Left renal pelvis (tissue), 4 donors: ENCODE measurements around the gene IL1RAPL2. TPM values are rescaled to one million over a fixed set of nuclear protein-coding genes. Genes with fewer than 3 reads are reported as not detected.
"Not testable (repeated sequence)": the region's sequence is repeated elsewhere in the genome, so short reads cannot be mapped to it uniquely, and the experiment has no call there.

Experiments
- DNase-seq, 4 donors: peaks; one replicate each; pipeline ENCODE4 v3.0.0-alpha.2; 2013; ENCODE audit warnings: low read depth in 4 of 4, low spot score in 3 of 4
- polyA plus RNA-seq, 4 donors: library from polyadenylated mRNA; unstranded; fragments of 120-200 nt; gene quantifications; one replicate each; pipeline ENCODE4 v1.2.1, GENCODE V29; 2013; ENCODE audit not compliant: insufficient read length in 4 of 4

The IL1RAPL2 gene
- polyA plus RNA-seq, 4 donors, result 0.72 to 1.5 (median 1.1) TPM

DNA sequence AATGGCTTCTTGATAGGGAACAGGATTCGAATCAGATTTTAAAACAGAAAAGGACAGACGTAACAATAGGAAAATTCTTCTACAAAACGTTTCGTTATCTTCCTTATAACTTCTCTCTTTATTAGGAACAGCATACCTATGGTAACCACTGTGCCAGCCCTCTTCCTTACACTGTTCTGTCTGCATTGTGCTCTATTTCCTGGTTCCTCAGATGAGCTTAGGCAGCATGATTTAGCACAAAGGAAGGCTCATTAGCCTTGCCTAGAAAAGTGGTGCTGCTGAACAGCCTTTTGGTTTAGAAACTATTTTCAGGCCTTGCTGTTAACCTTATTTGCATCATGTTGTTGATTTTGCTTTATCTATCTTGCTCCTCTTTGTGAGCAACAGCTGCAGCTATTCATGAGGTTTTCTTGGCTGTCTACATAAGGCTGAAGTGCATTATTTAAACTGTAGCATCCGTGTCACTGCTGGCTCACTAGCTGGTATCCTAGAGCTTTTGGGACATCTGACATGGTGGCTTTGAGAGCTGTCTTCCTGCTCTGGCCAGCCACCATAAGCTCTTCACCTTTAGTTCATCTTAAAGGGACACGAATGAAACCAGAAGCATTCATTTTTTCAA lies 1186.4 kb downstream of the IL1RAPL2 start:
- DNase-seq, result no peak

DNA sequence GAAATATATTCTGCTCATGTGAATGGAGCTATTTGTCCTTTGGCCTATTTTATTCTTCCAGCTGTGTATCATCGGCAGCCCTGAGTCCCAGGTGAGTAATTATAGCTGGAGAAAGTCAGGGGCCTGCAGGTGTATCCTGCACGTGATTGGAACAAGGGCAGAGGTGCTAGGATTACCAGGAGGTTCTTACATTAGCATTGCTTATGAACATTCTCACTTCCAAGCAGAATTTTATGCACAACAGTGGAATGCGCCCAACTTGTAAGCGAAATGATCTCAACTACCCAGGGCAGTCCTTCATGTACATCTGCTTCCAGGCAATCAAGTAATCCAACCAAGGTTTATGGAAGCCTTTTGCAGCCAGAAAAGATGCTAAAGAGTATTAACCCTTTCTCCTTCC lies 1187.4 kb downstream of the IL1RAPL2 start:
- DNase-seq, result no peak

DNA sequence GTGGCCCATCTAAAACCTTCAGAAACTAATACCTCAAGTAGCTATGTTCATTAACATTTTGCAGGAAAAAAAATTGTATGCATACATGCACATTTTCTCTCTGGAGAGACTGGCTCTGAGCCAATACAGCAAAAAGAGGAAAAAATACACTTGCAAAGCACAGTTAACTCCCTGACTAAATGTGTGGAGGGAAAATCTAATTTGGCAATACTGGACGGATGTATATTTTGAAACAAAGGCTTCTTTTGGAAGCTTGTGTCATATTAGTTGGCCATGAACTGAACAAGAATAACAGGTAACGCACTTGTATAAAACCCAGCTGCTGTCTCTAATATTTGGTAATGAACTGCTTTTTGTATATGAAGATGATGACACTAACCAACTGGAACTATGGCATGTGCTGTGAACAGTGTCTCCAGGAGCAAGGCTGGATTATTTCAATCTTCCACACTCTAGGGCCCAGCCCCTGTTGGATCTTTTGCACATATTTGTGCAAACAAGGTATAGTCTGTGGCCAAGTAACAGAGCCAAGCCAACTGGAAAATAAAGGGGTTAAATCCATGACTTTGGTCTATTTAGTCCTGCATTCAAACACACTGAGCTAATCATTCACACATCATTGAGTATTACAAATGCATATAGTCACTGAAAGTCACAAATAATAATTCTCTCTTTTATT lies 1188.4 kb downstream of the IL1RAPL2 start:
- no peak for DNase-seq

DNA sequence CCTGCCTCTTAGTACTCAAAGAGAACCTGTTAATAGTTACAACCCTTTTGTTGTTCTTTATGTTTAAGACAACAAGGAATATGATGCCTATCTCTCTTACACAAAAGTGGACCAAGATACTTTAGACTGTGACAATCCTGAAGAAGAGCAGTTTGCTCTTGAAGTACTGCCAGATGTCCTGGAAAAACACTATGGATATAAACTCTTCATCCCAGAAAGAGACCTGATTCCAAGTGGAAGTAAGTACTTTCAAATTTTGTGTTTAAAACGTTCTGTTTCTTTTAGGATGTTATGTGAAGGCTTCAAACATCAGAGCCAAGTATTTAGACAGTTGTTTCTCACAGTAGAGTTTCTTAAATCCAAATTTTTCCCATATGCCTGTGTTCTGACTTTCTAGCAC lies 1189.1 kb downstream of the IL1RAPL2 start:
- no peak for DNase-seq

DNA sequence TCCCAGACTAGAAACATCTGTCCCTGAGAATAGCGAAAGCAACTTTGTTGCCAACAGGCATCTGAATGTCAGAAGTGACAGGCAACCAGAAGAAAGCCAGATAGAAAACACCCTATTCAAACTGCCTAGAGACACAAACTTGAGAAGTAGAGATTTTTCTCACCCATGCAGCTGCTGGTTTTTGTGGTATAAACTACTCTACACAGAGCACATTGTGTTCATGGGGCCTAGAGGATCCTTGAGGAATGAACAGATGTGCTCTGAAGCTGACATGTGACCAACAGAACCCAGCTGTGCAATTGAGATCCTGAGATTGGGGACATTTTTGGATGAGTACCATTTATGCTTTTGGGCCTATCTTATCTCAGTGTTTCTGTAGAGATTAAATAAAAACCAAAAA lies 1192.8 kb downstream of the IL1RAPL2 start:
- DNase-seq, result no peak

DNA sequence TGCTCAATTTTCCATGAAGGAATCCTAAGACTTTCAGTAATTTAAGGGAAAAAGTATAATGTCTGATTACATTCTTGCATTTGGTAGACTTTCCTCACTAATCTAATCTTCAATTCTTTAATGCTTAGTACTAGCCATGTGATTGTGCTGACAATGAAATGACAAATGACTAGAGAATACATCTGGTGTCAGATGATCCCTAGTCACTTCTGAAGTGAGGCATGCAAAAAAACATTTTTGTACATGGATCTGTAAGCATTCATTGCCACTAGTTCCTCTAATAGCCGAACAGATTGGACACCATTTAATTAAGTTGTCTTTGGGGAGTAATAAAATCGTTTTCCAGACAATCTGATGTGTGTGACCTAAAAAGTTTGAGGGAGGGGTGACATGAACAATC lies 1193.6 kb downstream of the IL1RAPL2 start:
- no peak for DNase-seq

DNA sequence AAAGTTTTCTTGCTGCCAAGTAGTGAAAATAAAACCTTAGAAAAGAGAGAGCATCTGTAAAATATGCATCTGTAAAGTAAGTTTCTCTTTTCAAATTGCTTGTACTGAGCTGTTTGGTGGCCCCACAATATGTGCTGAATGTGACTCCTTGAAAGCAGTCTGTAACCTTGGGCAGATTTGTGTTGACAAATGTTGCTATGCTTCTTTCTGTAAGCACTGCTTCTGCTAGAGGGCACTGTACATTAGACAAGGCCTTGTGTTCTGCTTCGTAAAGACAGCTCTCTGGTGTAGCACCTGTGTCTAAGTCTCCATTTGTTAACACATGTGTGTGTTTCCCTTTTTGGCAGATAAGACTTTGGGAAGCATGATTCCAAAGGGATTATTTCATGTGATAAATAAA lies 1199.7 kb downstream of the IL1RAPL2 start:
- no peak for DNase-seq

DNA sequence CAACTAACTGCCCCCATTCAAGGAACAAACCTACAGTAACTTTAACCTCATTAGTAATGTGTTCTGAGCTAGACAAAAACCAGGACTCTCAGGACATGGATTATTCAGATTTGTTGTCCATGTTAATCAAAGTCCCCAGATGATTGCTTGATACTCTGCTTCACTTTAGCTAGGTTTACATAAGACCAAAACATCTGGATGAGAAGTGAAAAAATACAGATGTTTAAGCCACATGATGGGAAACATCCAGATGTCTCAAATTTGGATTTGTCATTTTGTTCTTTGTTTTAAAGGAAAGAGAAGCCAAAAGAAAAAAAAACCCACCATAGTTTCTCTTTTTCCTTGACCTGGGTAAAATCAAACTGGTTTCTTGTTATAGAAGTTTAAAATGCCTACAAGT lies 1207.8 kb downstream of the IL1RAPL2 start:
- no peak for DNase-seq

DNA sequence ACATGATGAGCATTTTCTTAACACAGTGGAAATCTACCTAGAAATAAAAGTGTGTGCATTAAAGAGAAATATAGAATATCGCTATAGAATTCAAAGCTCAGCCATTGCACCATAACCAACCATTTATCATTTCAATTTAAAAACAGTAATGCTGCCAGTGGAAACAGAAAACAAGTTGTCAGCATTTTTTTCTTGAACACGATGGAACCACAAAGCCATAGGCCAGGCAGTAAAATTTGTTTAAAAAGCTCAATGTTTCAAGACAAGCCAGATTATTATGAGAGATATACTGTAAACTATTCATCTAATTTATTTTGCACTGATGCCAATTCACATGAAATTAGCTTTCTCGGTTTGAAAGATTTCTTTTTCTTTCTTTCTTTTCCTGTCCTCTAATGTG lies 1209.7 kb downstream of the IL1RAPL2 start:
- DNase-seq, result no peak

DNA sequence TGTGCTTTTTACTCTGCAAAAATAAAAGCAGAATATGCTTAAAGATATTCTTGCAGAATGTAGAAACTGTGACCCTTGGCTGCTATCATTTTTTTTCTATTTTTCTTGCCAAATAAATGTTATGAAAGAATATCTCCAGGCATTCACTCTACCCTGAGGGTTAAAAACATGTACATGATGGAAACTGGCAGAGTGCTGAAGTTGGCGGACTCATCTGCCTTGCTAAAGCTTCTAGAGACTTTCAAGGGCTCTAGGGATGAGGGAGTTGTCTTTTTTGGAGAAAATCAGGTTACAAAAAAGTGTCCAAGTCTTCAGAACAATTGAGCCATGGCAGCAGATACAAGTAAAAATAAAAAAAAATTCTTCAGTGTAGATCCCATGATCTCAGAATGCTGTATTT lies 1215.8 kb downstream of the IL1RAPL2 start:
- no peak for DNase-seq

DNA sequence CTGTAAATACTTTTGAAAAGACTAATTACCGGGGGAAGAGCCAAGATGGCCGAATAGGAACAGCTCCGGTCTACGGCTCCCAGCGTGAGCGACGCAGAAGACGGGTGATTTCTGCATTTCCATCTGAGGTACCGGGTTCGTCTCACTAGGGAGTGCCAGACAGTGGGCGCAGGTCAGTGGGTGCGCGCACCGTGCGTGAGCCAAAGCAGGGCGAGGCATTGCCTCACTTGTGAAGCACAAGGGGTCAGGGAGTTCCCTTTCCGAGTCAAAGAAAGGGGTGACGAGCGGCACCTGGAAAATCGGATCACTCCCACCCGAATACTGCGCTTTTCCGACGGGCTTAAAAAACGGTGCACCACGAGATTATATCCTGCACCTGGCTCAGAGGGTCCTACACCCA lies 1230.9 kb downstream of the IL1RAPL2 start:
- DNase-seq, result not testable (repeated sequence)

DNA sequence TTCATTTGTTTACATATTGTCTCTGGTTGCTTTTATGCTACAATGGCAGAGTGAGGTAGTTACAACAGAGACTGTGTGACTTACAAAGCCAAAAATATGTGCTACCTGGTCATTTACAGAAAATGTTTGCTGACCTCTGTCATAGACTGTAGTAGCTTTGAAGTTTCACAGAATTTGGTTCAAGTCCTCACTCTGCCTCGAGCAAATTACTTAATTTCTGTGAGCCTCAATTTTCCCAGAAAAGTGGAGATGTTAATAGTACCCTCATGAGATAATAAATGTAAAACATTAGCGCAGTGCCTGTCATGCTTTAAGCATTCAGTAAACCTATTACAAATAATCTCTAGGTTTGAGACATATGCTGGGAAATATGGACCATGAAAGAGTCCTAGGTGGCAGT lies 1237.9 kb downstream of the IL1RAPL2 start:
- no peak for DNase-seq

DNA sequence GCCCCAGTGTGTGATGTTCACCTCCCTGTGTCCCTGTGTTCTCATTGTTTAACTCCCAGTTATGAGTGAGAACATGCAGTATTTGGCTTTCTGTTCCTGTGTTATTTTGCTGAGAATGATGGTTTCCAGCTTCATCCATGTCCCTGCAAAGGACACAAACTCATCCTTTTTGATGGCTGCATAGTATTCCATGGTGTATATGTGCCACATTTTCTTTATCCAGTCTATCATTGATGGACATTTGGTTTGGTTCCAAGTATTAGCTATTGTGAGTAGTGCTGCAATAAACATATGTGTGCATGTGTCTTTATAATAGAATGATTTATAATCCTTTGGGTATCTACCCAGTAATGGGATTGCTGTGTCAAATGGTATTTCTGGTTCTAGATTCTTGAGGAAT lies 1239.7 kb downstream of the IL1RAPL2 start:
- DNase-seq, result not testable (repeated sequence)

DNA sequence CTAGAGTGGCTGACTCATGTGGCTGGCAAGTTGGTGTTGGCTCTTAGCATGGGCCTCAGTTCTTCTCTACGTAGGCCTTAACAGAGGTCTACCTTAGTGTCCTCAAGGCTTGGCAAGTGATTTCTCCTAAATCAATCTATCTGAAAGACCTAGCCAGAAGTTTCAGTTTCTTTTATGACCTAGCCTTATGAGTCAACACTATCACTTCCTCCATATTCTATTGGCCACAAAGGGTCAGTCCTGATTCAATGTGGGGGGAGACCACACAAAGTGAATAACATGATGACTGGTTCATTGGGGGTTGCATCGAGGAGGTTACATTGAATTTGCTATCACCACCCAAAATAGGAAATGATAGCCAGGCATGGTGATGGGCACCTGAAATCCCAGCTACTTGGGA lies 1250.5 kb downstream of the IL1RAPL2 start:
- DNase-seq, result no peak
